IPS DF 4.7 (cell line): ENCODE data around the gene SORCS3.

Experiments used
- DNase-seq: peaks from one replicate; pipeline ENCODE4 v3.0.0-alpha.2; 2013; ENCODE audit warnings: low spot score; ENCODE audit errors: extremely low read depth

Gene SORCS3

GRCh38 chr10:105085980-105086379 lies 444.9 kb downstream of the SORCS3 start:
- no peak for DNase-seq

GRCh38 chr10:105094048-105094447 lies 453.0 kb downstream of the SORCS3 start:
- no peak for DNase-seq

GRCh38 chr10:105096316-105096715 lies 455.2 kb downstream of the SORCS3 start:
- no peak for DNase-seq

- no peak for DNase-seq
These were observed 461.9 kb downstream of the SORCS3 start for GRCh38 chr10:105102977-105103376.

- DNase-seq = no peak
These were observed 463.2 kb downstream of the SORCS3 start for GRCh38 chr10:105104297-105104696.

GRCh38 chr10:105109164-105109563 lies 468.1 kb downstream of the SORCS3 start:
- DNase-seq = no peak

- no peak for DNase-seq
These were observed 471.8 kb downstream of the SORCS3 start for GRCh38 chr10:105112862-105113261.

GRCh38 chr10:105113666-105114065 lies 472.6 kb downstream of the SORCS3 start:
- DNase-seq = no peak

GRCh38 chr10:105121743-105122142 lies 480.7 kb downstream of the SORCS3 start:
- no peak for DNase-seq

GRCh38 chr10:105128111-105128510 lies 487.0 kb downstream of the SORCS3 start:
- no peak for DNase-seq

- no peak for DNase-seq
These were observed 497.3 kb downstream of the SORCS3 start for GRCh38 chr10:105138358-105138757.

GRCh38 chr10:105139363-105139896 lies 498.3 kb downstream of the SORCS3 start:
- no peak for DNase-seq

GRCh38 chr10:105140600-105140999 lies 499.5 kb downstream of the SORCS3 start:
- DNase-seq = no peak

GRCh38 chr10:105145711-105146110 lies 504.6 kb downstream of the SORCS3 start:
- DNase-seq = no peak

GRCh38 chr10:105146436-105146835 lies 505.3 kb downstream of the SORCS3 start:
- DNase-seq = no peak

GRCh38 chr10:105148456-105148855 lies 507.4 kb downstream of the SORCS3 start:
- no peak for DNase-seq

GRCh38 chr10:105148921-105149320 lies 507.8 kb downstream of the SORCS3 start:
- no peak for DNase-seq

GRCh38 chr10:105149371-105149891 lies 508.3 kb downstream of the SORCS3 start:
- no peak for DNase-seq

GRCh38 chr10:105150259-105150880 lies 509.3 kb downstream of the SORCS3 start:
- no peak for DNase-seq

- no peak for DNase-seq
These were observed 513.6 kb downstream of the SORCS3 start for GRCh38 chr10:105154736-105155135.

GRCh38 chr10:105159268-105159667 lies 518.2 kb downstream of the SORCS3 start:
- no peak for DNase-seq

GRCh38 chr10:105161149-105161548 lies 520.1 kb downstream of the SORCS3 start:
- DNase-seq = no peak

GRCh38 chr10:105161767-105162166 lies 520.7 kb downstream of the SORCS3 start:
- no peak for DNase-seq
